ENCODE data around the gene FAM234B. TPM values are rescaled to one million over a fixed set of nuclear protein-coding genes. Genes with fewer than 3 reads are reported as not detected.

The FAM234B gene
- total RNA-seq (2014; rRNA removed; shearing (Covaris generic)), result 7.4 and 7.8 TPM in 2 replicates
- polyA plus RNA-seq (2014; cell fraction: nucleus; rRNA removed), result 5.0 and 5.1 TPM in 2 replicates

GRCh38 chr12:13044002-13044905 lies at the start of gene FAM234B:
Gene FAM234B, plus strand, starts transcription at chr12:13044381. Its CDS starts 23 bp downstream, at chr12:13044404.
- DNase-seq (ENCODE audit: extremely low read depth, low read depth), result peak; percentile 29

- DNase-seq (ENCODE audit: extremely low read depth, low read depth), result no peak
Measured at GRCh38 chr12:12995088-12995487, 49.1 kb upstream of the FAM234B start.

GRCh38 chr12:12996209-12996608 lies 48.0 kb upstream of the FAM234B start:
- no peak for DNase-seq (ENCODE audit: extremely low read depth, low read depth)

GRCh38 chr12:12997156-12997555 lies 47.0 kb upstream of the FAM234B start:
- DNase-seq (ENCODE audit: extremely low read depth, low read depth), result no peak

- no peak for DNase-seq (ENCODE audit: extremely low read depth, low read depth)
Measured at GRCh38 chr12:12997734-12998133, 46.4 kb upstream of the FAM234B start.

GRCh38 chr12:12998248-12998647 lies 45.9 kb upstream of the FAM234B start:
- no peak for DNase-seq (ENCODE audit: extremely low read depth, low read depth)

GRCh38 chr12:12999271-12999958 lies 44.8 kb upstream of the FAM234B start:
- no peak for DNase-seq (ENCODE audit: extremely low read depth, low read depth)

- peak; percentile 87 for DNase-seq (ENCODE audit: extremely low read depth, low read depth)
Measured at GRCh38 chr12:12999959-13000615, 44.1 kb upstream of the FAM234B start, which contains the start of gene HEBP1. Gene HEBP1, minus strand, starts transcription at chr12:13000265. Its CDS starts 151 bp downstream, at chr12:13000114.

GRCh38 chr12:13000616-13000924 lies 43.6 kb upstream of the FAM234B start:
- DNase-seq (ENCODE audit: extremely low read depth, low read depth), result no peak

GRCh38 chr12:13000925-13001774 lies 43.0 kb upstream of the FAM234B start:
- no peak for DNase-seq (ENCODE audit: extremely low read depth, low read depth)

GRCh38 chr12:13001775-13002040 lies 42.5 kb upstream of the FAM234B start:
- DNase-seq (ENCODE audit: extremely low read depth, low read depth), result no peak

GRCh38 chr12:13002301-13003097 lies 41.7 kb upstream of the FAM234B start:
- DNase-seq (ENCODE audit: extremely low read depth, low read depth), result no peak

- DNase-seq (ENCODE audit: extremely low read depth, low read depth), result no peak
Measured at GRCh38 chr12:13004361-13004760, 39.8 kb upstream of the FAM234B start.

GRCh38 chr12:13004986-13005385 lies 39.2 kb upstream of the FAM234B start:
- no peak for DNase-seq (ENCODE audit: extremely low read depth, low read depth)

- no peak for DNase-seq (ENCODE audit: extremely low read depth, low read depth)
Measured at GRCh38 chr12:13005649-13006048, 38.5 kb upstream of the FAM234B start.

GRCh38 chr12:13007496-13008233 lies 36.5 kb upstream of the FAM234B start:
- DNase-seq (ENCODE audit: extremely low read depth, low read depth), result no peak

- no peak for DNase-seq (ENCODE audit: extremely low read depth, low read depth)
Measured at GRCh38 chr12:13008741-13009380, 35.3 kb upstream of the FAM234B start.

- DNase-seq (ENCODE audit: extremely low read depth, low read depth), result no peak
Measured at GRCh38 chr12:13011098-13011497, 33.1 kb upstream of the FAM234B start.

Measured in NCI-H460 (cell line).